Activated naive CD4-positive, alpha-beta T cell treated with anti-CD3 and anti-CD28 coated beads, Interleukin-2, amount 50 U/mL, for 24 hours (primary cell): ENCODE data around the gene CALCOCO1.

Experiments
- H3K27ac Mint-ChIP-seq: one replicate; pipeline ENCODE4 v1.8.0; 2021; ENCODE audit warnings: mild to moderate bottlenecking, mixed read lengths
- H3K27me3 Mint-ChIP-seq: one replicate; pipeline ENCODE4 v1.8.0; 2021; ENCODE audit warnings: mixed read lengths
- H3K36me3 Mint-ChIP-seq: one replicate; pipeline ENCODE4 v1.8.0; 2021; ENCODE audit warnings: mixed read lengths
- H3K4me1 Mint-ChIP-seq: one replicate; pipeline ENCODE4 v1.8.0; 2021; ENCODE audit warnings: mixed read lengths
- H3K4me3 Mint-ChIP-seq: one replicate; pipeline ENCODE4 v1.8.0; 2021; ENCODE audit warnings: mild to moderate bottlenecking, mixed read lengths
- H3K9me3 Mint-ChIP-seq: one replicate; pipeline ENCODE4 v1.8.0; 2021; ENCODE audit warnings: mixed read lengths

Gene CALCOCO1

GRCh38 chr12:53743266-53744129 is 16.2 kb upstream of the CALCOCO1 start:
- Mint-ChIP-seq H3K27ac (no peak overlapping the region), H3K9me3 (no peaks in the 10 kb centered on the region), H3K27me3 (peaks cover 36% of the 10 kb centered on the region), H3K4me1 (peaks cover 18% of the 10 kb centered on the region), H3K4me3 (peak overlapping the region; percentile 43), H3K36me3 (no peaks in the 10 kb centered on the region)

GRCh38 chr12:53740130-53740491 is 12.9 kb upstream of the CALCOCO1 start:
- H3K27me3 Mint-ChIP-seq: peaks cover 32% of the 10 kb centered on the region
- H3K27ac Mint-ChIP-seq: no peak overlapping the region
- peaks cover 21% of the 10 kb centered on the region for H3K4me1 Mint-ChIP-seq
- no peak overlapping the region for H3K4me3 Mint-ChIP-seq
- no peaks in the 10 kb centered on the region for H3K36me3 Mint-ChIP-seq
- H3K9me3 Mint-ChIP-seq: no peaks in the 10 kb centered on the region

- Mint-ChIP-seq H3K4me3 (peak overlapping the region; percentile 77), H3K9me3 (no peaks in the 10 kb centered on the region), H3K36me3 (no peaks in the 10 kb centered on the region), H3K4me1 (peaks cover 21% of the 10 kb centered on the region), H3K27ac (no peak overlapping the region), H3K27me3 (peaks cover 26% of the 10 kb centered on the region)
Measured at GRCh38 chr12:53739214-53740129, 12.2 kb upstream of the CALCOCO1 start.

- Mint-ChIP-seq H3K4me3 (peak overlapping the region; percentile 77), H3K27me3 (peaks cover 21% of the 10 kb centered on the region), H3K4me1 (peaks cover 24% of the 10 kb centered on the region), H3K27ac (no peak overlapping the region), H3K36me3 (no peaks in the 10 kb centered on the region), H3K9me3 (no peaks in the 10 kb centered on the region)
Measured at GRCh38 chr12:53738406-53739213, 11.4 kb upstream of the CALCOCO1 start.

GRCh38 chr12:53737951-53738405 is 10.7 kb upstream of the CALCOCO1 start:
- Mint-ChIP-seq H3K9me3 (no peaks in the 10 kb centered on the region), H3K4me1 (peaks cover 25% of the 10 kb centered on the region), H3K4me3 (peak overlapping the region; percentile 73), H3K27me3 (peaks cover 17% of the 10 kb centered on the region), H3K36me3 (no peaks in the 10 kb centered on the region), H3K27ac (no peak overlapping the region)

GRCh38 chr12:53737093-53737808 is 10.0 kb upstream of the CALCOCO1 start:
- H3K36me3 Mint-ChIP-seq: no peaks in the 10 kb centered on the region
- no peak overlapping the region for H3K4me3 Mint-ChIP-seq
- H3K27me3 Mint-ChIP-seq: peaks cover 12% of the 10 kb centered on the region
- no peaks in the 10 kb centered on the region for H3K9me3 Mint-ChIP-seq
- no peak overlapping the region for H3K27ac Mint-ChIP-seq
- H3K4me1 Mint-ChIP-seq: peaks cover 25% of the 10 kb centered on the region

GRCh38 chr12:53736592-53736991 is 9.3 kb upstream of the CALCOCO1 start:
- H3K27me3 Mint-ChIP-seq: peaks cover 12% of the 10 kb centered on the region
- no peaks in the 10 kb centered on the region for H3K9me3 Mint-ChIP-seq
- peaks cover 25% of the 10 kb centered on the region for H3K4me1 Mint-ChIP-seq
- no peaks in the 10 kb centered on the region for H3K36me3 Mint-ChIP-seq
- H3K27ac Mint-ChIP-seq: no peak overlapping the region
- no peak overlapping the region for H3K4me3 Mint-ChIP-seq

- Mint-ChIP-seq H3K4me1 (peaks cover 25% of the 10 kb centered on the region), H3K4me3 (no peak overlapping the region), H3K9me3 (no peaks in the 10 kb centered on the region), H3K36me3 (no peaks in the 10 kb centered on the region), H3K27ac (no peak overlapping the region), H3K27me3 (peaks cover 12% of the 10 kb centered on the region)
Measured at GRCh38 chr12:53735556-53735955, 8.3 kb upstream of the CALCOCO1 start.

- Mint-ChIP-seq H3K4me3 (no peak overlapping the region), H3K9me3 (no peaks in the 10 kb centered on the region), H3K36me3 (no peaks in the 10 kb centered on the region), H3K4me1 (peaks cover 22% of the 10 kb centered on the region), H3K27ac (no peak overlapping the region), H3K27me3 (peaks cover 10% of the 10 kb centered on the region)
Measured at GRCh38 chr12:53734425-53734824, 7.2 kb upstream of the CALCOCO1 start.

GRCh38 chr12:53733807-53734200 is 6.6 kb upstream of the CALCOCO1 start:
- Mint-ChIP-seq H3K4me3 (no peak overlapping the region), H3K27ac (no peak overlapping the region)

GRCh38 chr12:53733051-53733806 is 6.0 kb upstream of the CALCOCO1 start:
- H3K9me3 Mint-ChIP-seq: no peaks in the 10 kb centered on the region
- peaks cover 13% of the 10 kb centered on the region for H3K4me1 Mint-ChIP-seq
- H3K4me3 Mint-ChIP-seq: no peak overlapping the region
- no peak overlapping the region for H3K27ac Mint-ChIP-seq
- H3K27me3 Mint-ChIP-seq: peaks cover 5% of the 10 kb centered on the region
- no peaks in the 10 kb centered on the region for H3K36me3 Mint-ChIP-seq

More at GRCh38 chr12:53733807-53734200, 6.6 kb upstream of the CALCOCO1 start:
- no peaks in the 10 kb centered on the region for H3K9me3 Mint-ChIP-seq
- peaks cover 16% of the 10 kb centered on the region for H3K4me1 Mint-ChIP-seq
- H3K27me3 Mint-ChIP-seq: peaks cover 6% of the 10 kb centered on the region
- H3K36me3 Mint-ChIP-seq: no peaks in the 10 kb centered on the region

- Mint-ChIP-seq H3K36me3 (peaks cover under 1% of the 10 kb centered on the region), H3K27me3 (no peaks in the 10 kb centered on the region), H3K4me3 (no peak overlapping the region), H3K27ac (no peak overlapping the region), H3K9me3 (no peaks in the 10 kb centered on the region), H3K4me1 (peaks cover 36% of the 10 kb centered on the region)
Measured at GRCh38 chr12:53729644-53730043, 2.4 kb upstream of the CALCOCO1 start.

GRCh38 chr12:53728206-53728605 is 954 bp upstream of the CALCOCO1 start:
- H3K27ac Mint-ChIP-seq: peak overlapping the region; percentile 96
- H3K4me3 Mint-ChIP-seq: peak overlapping the region; percentile 97
- H3K27me3 Mint-ChIP-seq: no peaks in the 10 kb centered on the region
- no peaks in the 10 kb centered on the region for H3K9me3 Mint-ChIP-seq
- H3K4me1 Mint-ChIP-seq: peaks cover 27% of the 10 kb centered on the region
- peaks cover 5% of the 10 kb centered on the region for H3K36me3 Mint-ChIP-seq

- peaks cover 8% of the 10 kb centered on the region for H3K36me3 Mint-ChIP-seq
- H3K27me3 Mint-ChIP-seq: no peaks in the 10 kb centered on the region
- peaks cover 27% of the 10 kb centered on the region for H3K4me1 Mint-ChIP-seq
- H3K4me3 Mint-ChIP-seq: peak overlapping the region; percentile 97
- H3K9me3 Mint-ChIP-seq: no peaks in the 10 kb centered on the region
- peak overlapping the region; percentile 96 for H3K27ac Mint-ChIP-seq
Measured at GRCh38 chr12:53726946-53727309, 324 bp downstream of the CALCOCO1 start.
